Epithelial cell of prostate (primary cell): ENCODE measurements around the gene NARF.

Experiments
- DNase-seq: peaks from one replicate; pipeline ENCODE4 v3.0.0-alpha.2; 2011; ENCODE audit warnings: low read depth, low spot score
- H3K27ac ChIP-seq: fragments of 450-650 bp; 2 replicates; pipeline ENCODE4 v1.5.1; 2017; ENCODE audit warnings: mild to moderate bottlenecking

NARF gene

DNA sequence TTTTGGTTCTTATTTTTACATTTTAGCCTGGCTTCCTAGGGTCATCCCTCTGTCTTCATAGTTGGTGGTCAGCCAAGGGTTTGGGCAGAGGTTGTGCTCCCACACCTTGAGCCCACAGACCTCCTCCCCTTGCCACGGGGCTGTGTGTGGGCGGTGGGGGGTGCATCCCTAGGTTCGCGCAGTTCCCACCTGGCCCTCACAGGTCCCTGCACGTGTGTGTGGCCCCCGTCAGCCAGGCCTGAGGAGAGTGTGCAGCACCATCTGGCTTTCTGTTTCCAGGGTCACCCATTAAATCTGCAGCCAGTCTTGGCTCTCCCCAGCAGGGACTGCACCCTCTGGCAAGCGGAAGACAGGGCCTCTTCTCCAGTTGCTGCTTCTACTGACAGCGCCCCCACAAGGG, 26.5 kb upstream of the NARF start:
- H3K27ac ChIP-seq = no peak overlapping the region
- DNase-seq = no peak

GRCh38 chr17:82433560-82434215, 24.9 kb upstream of the NARF start:
- no peak overlapping the region for H3K27ac ChIP-seq
- DNase-seq = no peak

- no peak overlapping the region for H3K27ac ChIP-seq
- no peak for DNase-seq
Measured at GRCh38 chr17:82434216-82434565, 24.4 kb upstream of the NARF start.

DNA sequence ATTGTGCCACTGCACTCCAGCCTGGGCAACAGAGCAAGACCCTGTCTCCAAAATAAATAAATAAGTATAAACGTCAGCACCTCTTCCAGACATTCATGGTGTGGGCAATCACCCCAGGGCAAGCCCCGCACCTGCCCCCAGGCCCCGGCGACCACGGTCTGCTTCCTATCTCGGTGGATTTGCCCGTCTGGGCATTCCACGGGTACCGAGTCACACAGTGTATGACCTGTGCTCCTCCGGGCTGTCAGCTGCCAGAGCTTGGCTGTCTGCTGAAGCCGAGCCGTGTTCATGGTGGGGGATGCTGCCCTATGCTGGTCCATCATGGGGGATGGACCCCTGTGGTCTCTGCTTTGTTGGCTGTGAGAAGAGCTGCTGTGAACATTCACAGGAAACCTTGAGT, 23.4 kb upstream of the NARF start:
- DNase-seq = no peak
- H3K27ac ChIP-seq = no peak overlapping the region

GRCh38 chr17:82435601-82436583, 22.6 kb upstream of the NARF start:
- DNase-seq = no peak
- H3K27ac ChIP-seq = no peak overlapping the region

DNA sequence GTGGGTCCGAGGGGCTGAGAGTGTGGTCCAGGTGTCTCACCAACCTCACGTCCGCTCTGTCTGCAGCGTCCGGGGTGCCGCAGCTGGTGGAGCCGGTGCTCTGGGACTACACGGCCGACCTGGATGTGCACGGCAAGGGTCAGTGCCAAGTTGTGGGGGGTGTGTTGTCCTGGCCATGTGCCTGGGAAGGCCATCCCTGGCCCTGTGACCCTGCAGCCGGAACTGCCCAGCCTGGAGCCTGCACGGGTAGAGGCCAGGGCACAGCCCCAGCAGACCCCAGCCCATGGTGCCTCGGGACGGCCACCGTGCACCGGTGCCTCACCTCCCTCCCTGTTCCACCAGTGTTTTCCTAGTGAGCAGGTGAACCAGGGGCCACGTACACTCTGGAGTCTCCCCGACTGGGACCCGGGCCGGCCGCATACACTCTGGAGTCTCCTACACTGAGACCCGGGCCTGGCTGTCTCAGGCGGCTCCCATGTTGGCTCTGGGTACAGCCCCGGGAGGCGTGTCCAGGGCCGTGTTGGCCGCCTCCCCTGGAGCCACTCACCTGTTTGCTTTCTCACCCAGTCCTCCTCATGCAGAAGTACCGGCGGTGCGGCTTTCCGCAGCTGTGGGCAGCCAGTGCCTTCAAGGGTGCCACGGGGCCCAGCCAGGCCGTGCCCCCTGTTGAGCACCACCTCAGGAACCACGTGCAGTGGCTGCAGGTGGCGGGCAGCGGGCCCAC, 21.8 kb upstream of the NARF start:
- no peak for DNase-seq

DNA sequence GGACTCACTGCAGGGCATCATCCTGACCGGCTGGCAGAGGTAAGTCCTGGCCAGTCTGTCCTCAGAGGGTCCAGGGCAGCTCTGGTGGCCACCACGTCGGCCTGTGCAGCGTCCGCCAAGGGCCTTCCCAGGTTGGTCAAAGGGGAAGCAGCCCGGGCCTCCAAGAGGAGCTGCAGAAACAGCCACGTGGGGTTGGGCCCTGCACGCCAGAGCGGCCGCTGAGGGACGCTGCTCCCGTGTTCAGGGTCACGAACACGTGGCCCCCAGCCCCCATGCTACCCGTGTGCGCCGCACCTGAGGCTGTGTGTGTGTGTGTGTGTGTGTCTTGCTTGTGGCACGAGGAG, 21.2 kb upstream of the NARF start:
- H3K27ac ChIP-seq = no peak overlapping the region
- DNase-seq = no peak

More for the DNA sequence above, 21.8 kb upstream of the NARF start:
- no peak overlapping the region for H3K27ac ChIP-seq

DNA sequence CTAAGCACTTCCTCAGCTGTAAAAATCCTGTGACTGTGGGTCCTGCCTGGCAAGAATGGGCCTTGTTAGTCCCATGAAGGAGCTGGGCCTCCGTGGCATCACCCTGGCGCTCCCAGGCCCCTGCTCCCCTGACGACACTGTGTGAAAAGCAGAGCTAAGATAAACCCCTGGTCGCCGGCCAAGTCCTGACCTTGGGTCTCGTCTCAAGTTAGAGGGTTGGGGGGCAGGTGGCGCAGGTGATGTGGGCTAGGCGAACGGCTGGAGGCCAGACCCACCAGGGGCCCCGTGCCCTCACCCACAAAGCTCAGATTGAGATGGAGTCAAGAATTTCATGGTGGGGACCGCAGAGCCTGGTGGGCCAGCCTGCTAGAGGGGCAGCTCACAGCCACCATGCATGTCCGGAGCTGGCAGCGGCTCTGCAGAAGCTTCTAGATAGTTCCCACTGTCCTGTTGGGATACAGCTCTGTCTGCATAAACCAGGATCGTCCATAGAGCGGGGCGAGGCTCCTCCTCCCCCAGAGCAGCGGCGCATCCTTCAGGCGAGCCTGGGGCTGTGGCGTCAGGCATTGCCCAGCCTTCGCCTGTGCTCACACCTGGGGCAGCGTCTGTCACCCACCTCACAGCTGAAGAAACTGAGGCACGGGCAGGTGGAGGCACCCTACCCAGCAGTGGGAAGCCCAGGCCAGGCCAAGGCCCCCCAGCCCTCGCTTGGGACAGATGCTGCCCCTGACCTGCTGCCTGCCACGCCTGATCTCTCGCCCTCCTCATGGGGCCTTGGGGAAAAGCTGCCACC, 19.9 kb upstream of the NARF start:
- no peak for DNase-seq
- H3K27ac ChIP-seq = no peak overlapping the region

DNA sequence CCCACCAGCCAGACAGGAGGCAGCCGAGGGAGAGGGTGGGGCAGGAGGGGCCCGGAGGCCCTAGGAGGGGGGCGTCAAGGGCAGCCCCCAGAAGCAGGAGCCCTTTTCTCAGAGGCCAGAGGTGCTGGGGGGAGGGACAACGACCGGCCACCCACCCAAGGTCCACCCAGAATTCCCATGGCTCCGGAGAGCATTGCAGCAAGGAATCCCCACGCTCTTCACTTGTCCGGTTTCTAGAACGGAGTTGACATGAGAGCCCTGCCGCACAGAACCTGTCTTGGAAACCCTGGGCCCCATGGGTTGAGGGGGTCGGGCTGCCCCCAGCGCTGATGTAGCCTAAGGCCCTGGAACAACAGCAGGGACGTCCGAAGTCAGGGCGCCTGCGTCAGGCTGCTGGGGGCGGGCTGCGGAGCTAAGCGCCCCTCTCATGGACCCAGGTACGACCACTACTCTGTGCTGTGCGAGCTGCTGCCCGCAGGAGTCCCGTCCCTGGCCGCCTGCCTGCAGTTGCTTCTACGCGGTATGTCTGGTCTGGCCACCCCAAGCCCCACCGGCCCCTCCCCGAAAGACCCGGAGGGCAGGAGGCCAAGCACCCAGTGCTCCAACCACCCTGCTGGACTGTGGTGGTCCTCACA, 19.2 kb upstream of the NARF start:
- no peak overlapping the region for H3K27ac ChIP-seq
- no peak for DNase-seq

GRCh38 chr17:82439829-82440365, 18.6 kb upstream of the NARF start:
- DNase-seq = no peak
- no peak overlapping the region for H3K27ac ChIP-seq

GRCh38 chr17:82440469-82440981, 18.0 kb upstream of the NARF start:
- no peak for DNase-seq
- H3K27ac ChIP-seq = no peak overlapping the region

- H3K27ac ChIP-seq = no peak overlapping the region
- no peak for DNase-seq
Measured at GRCh38 chr17:82440991-82441627, 17.4 kb upstream of the NARF start.

DNA sequence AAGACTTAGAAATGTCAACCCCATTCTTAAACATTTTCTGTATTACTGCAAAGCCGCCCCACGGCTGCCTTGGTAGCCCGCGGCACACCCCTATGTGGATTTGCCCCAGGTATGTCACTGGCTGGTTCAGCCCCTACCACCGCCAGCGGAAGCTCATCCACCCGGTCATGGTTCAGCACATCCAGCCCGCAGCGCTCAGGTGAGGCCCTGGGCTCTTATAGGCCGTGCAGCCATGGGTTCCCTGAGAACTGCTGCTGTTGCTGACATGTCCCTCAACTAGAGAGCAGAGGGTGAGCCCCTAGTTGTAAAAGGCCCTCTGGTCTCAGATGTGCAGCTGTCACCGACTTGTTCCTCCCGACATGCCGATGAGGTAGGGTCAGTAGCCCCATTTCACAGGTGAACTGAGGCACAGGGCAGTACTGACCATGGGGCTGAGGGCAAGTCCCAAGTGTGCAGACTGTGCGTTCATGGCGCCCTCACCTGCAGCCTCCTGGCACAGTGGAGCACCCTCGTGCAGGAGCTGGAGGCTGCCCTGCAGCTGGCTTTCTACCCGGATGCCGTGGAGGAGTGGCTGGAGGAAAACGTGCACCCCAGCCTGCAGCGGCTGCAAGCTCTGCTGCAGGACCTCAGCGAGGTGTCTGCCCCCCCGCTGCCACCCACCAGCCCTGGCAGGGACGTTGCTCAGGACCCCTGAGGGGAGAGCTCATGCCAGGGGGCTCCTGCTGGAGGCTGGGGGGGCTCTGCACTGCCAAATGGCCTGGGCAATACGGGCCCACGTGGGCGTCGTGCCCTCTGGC, 16.7 kb upstream of the NARF start:
- DNase-seq = no peak
- H3K27ac ChIP-seq = no peak overlapping the region

DNA sequence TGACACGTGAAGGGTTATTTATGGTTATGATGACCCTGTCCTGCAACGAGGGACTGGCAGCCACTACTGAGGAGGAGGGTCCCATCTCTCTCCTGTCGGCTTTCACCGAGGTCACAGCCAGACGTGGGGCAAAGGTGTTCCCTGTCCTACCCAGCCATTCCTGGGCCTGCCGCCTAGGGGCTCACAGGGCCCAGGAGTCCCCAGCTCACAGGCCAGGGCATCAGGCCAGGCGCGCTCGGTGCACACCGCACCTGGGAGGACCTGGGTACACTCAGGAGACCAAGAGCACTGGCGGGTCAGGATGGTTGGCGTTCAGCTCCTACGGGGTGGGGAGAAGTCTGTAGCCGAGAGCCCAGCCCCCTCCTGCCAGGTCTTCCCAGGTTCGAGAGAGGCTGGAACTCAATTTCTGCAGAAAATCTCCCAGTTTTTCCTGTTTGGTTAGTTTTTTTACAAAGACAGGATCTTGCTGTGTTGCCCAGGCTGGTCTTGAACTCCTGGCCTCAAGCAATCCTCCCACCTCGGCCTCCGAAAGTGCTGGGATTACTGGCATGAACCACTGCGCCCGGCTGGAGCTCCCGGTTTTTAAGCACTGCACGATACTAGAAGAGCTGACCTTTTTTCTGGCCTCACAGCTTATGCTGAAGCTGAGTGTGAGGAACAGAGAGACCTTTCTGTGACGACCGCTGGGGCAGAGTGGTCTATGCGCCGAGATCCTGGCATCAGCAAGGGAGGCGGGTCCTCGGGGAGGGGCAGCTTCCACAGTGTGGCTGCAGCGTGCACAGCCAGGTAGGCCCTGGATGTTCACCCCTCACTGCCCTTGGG, 15.7 kb upstream of the NARF start:
- no peak for DNase-seq
- H3K27ac ChIP-seq = no peak overlapping the region

DNA sequence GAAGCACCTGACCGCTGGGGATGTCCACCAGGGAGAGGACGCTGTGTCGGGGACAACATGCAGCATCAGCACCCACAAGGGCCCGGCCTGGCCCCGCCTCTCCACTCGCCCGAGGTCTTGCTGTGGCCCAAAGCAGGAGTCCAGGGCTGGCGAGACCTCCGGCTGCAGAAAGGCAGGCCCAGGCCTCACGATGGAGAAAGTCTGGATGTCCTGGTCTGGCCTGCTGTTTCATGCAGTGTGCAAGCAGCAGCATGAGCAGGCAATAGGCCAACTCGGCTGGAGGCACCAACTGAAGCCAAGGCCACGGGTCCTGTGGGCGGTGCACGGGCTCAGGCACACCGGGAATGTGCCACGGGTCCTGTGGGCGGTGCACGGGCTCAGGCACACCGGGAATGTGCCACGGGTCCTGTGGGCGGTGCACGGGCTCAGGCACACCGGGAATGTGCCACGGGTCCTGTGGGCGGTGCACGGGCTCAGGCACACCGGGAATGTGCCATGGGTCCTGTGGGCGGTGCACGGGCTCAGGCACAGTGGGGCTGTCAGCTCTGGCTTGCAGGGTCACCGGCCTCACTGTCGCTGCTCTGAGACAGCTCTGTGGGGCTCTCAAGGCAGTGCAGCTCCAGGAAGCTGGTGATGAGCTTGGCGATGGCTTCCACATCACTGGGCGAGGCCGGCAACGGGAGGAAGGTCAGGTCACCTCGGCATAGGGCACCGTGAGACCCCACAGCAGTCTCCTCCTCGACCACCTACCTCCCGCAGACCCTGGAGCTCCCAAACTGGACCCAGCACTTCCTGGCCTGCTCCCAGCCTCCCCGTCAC, 14.9 kb upstream of the NARF start:
- DNase-seq = no peak
- no peak overlapping the region for H3K27ac ChIP-seq

GRCh38 chr17:82444284-82444893, 14.2 kb upstream of the NARF start:
- no peak for DNase-seq
- H3K27ac ChIP-seq = no peak overlapping the region
